K562 (cell line): ENCODE data around the gene ITGA1.

Source experiments
- BRCA1 ChIP-seq, 2 experiments: fragments of 450-650 bp in 1 of 2; sonication (generic) in 1 of 2; formaldehyde crosslinking in 1 of 2; IDR thresholded peaks; 2 replicates each; pipeline versions ENCODE4 v1.5.0 to v1.6.1; 2017 to 2020; ENCODE audit warnings: mild to moderate bottlenecking in 1 of 2, missing genetic modification reagents in 1 of 2
- CTCF ChIP-seq, 3 experiments: IDR thresholded peaks in 2 of 3; conservative IDR thresholded peaks in 1 of 3; 2 replicates each; pipeline ENCODE4 v1.5.1; 2011 to 2012; ENCODE audit warnings: low read length in 3 of 3, mild to moderate bottlenecking in 3 of 3, control low read depth in 2 of 3, improper control_type of control experiment in 1 of 3, inconsistent platforms in 1 of 3, low read depth in 1 of 3, mixed read lengths in 1 of 3, moderate library complexity in 1 of 3; ENCODE audit not compliant: insufficient read depth in 2 of 3
- EGR1 ChIP-seq: fragments of 450-650 bp; conservative IDR thresholded peaks from 2 replicates; pipeline ENCODE4 v1.6.1; 2017; ENCODE audit warnings: mild to moderate bottlenecking
- POLR2AphosphoS5 ChIP-seq: IDR thresholded peaks from 2 replicates; pipeline ENCODE4 v1.6.1; 2011; ENCODE audit warnings: mild to moderate bottlenecking, low read depth, low read length, moderate library complexity; ENCODE audit not compliant: control insufficient read depth, insufficient read depth
- POLR2H ChIP-seq: IDR thresholded peaks from 2 replicates; pipeline ENCODE4 v1.6.1; 2016; ENCODE audit warnings: missing genetic modification characterization, low read depth, mild to moderate bottlenecking, control low read depth, missing compliant biosample characterization, moderate library complexity
- TAF1 ChIP-seq: IDR thresholded peaks from 2 replicates; pipeline ENCODE4 v1.6.1; 2011; ENCODE audit warnings: mild to moderate bottlenecking, low read length, moderate library complexity; ENCODE audit not compliant: insufficient read depth, control insufficient read depth, severe bottlenecking; ENCODE audit errors: extremely low read depth

GRCh38 chr5:53003144-53003543 is 215.4 kb downstream of the ITGA1 start:
- no peak for TF ChIP-seq POLR2AphosphoS5
- TF ChIP-seq CTCF (IDR thresholded peaks at IDR 0.05 in 2 of 3, conservative IDR thresholded peaks at IDR 0.05 in 1 of 3; ENCODE audit: insufficient read depth in 2 of 3, low read depth in 1 of 3, low read length in 3 of 3) = no peak
- no peak for TF ChIP-seq BRCA1 (IDR thresholded peaks at IDR 0.05)
- TF ChIP-seq BRCA1 (CRISPR knock-in tag; IDR thresholded peaks at IDR 0.05) = no peak
- no peak for TF ChIP-seq EGR1
- TF ChIP-seq POLR2H (tag) = no peak
- no peak for TF ChIP-seq TAF1
